ENCODE data around the gene PPP2CA. TPM values are rescaled to one million over a fixed set of nuclear protein-coding genes. Genes with fewer than 3 reads are reported as not detected.

PPP2CA gene
- total and polyA plus RNA-seq, 2 of the 4 experiments (the other 2 are of a cell fraction) = 70.6 to 73.6 TPM

DNA sequence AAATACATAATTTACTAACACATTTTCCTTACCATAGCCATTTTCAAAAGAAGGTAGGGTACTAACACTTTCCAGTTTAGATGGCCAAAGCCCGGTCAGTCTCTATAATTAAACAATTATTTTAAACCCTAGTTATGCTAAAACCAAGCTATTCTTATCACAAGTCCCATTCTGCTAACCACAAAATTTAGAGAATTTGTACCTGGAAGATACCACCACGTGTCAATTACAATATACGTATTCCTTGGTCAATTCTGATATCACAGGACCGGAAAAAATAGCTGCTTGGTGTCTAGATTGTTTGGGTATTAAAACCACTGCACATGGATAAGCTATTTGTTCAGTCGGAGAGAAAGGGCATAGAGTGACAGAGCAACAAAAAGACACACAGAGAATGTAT lies 30.2 kb downstream of the PPP2CA start:
- in situ Hi-C loops (cut with MboI; ENCODE audit: low sequenced_read_pairs) = no loop called here
- DNase-seq (no peak), ATAC-seq (ENCODE audit: low read depth) (no peak)
- no peak overlapping the region for H3K4ac ChIP-seq (ENCODE audit: low read depth, low read length)
- no peak overlapping the region for H2BK5ac ChIP-seq (ENCODE audit: low read depth, low read length, poor library complexity, severe bottlenecking)
- H2BK20ac ChIP-seq (ENCODE audit: low read depth, low read length) = no peak overlapping the region
- no peak for TF ChIP-seq MAZ (IDR thresholded peaks at IDR 0.05; ENCODE audit: borderline replicate concordance, low read depth, low read length)
- TF ChIP-seq, protein P1, sequence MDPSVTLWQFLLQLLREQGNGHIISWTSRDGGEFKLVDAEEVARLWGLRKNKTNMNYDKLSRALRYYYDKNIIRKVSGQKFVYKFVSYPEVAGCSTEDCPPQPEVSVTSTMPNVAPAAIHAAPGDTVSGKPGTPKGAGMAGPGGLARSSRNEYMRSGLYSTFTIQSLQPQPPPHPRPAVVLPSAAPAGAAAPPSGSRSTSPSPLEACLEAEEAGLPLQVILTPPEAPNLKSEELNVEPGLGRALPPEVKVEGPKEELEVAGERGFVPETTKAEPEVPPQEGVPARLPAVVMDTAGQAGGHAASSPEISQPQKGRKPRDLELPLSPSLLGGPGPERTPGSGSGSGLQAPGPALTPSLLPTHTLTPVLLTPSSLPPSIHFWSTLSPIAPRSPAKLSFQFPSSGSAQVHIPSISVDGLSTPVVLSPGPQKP (IDR thresholded peaks at IDR 0.05; ENCODE audit: borderline replicate concordance, low read depth, low read length) = no peak
- TF ChIP-seq FOS (IDR thresholded peaks at IDR 0.05; ENCODE audit: low read depth, low read length) = no peak
- no peak for TF ChIP-seq CEBPB (IDR thresholded peaks at IDR 0.05; ENCODE audit: low read depth, low read length)
- TF ChIP-seq, protein P2, sequence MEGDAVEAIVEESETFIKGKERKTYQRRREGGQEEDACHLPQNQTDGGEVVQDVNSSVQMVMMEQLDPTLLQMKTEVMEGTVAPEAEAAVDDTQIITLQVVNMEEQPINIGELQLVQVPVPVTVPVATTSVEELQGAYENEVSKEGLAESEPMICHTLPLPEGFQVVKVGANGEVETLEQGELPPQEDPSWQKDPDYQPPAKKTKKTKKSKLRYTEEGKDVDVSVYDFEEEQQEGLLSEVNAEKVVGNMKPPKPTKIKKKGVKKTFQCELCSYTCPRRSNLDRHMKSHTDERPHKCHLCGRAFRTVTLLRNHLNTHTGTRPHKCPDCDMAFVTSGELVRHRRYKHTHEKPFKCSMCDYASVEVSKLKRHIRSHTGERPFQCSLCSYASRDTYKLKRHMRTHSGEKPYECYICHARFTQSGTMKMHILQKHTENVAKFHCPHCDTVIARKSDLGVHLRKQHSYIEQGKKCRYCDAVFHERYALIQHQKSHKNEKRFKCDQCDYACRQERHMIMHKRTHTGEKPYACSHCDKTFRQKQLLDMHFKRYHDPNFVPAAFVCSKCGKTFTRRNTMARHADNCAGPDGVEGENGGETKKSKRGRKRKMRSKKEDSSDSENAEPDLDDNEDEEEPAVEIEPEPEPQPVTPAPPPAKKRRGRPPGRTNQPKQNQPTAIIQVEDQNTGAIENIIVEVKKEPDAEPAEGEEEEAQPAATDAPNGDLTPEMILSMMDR (conservative IDR thresholded peaks at IDR 0.05; ENCODE audit: low read depth, low read length) = no peak
- no peak for TF ChIP-seq RCOR1 (IDR thresholded peaks at IDR 0.05; ENCODE audit: insufficient replicate concordance, low read length)
- no peak for TF ChIP-seq CHD1 (IDR thresholded peaks at IDR 0.05; ENCODE audit: low read depth, low read length)
- no peak for TF ChIP-seq BHLHE40 (IDR thresholded peaks at IDR 0.05; ENCODE audit: low read depth, low read length)
- H3K79me1 ChIP-seq (ENCODE audit: low read depth in 1 of 2, low read length in 2 of 2) = peaks cover 19 to 51% of the 10 kb centered on the region in 2 experiments; a peak in 3 of 4 replicates
- no peak overlapping the region for H2AK9ac ChIP-seq (replicated peaks; ENCODE audit: low read depth, low read length, poor library complexity)
- H2BK15ac ChIP-seq (ENCODE audit: low read depth, low read length) = no peak overlapping the region
- ChIA-PET CTCF (no interaction called here), POLR2A (ENCODE audit: unreplicated experiment) (no interaction called here)
- no peak overlapping the region for H3K14ac ChIP-seq (replicated peaks; ENCODE audit: low read depth, low read length)
- H3K9me1 ChIP-seq (ENCODE audit: insufficient read depth, low read length) = no peaks in the 10 kb centered on the region
- no peak overlapping the region for H4K8ac ChIP-seq (ENCODE audit: low read depth in 2 of 2, low read length in 2 of 2)
- no peak overlapping the region for H4K5ac ChIP-seq (ENCODE audit: low read depth, low read length)
- no peaks in the 10 kb centered on the region for H3K4me1 ChIP-seq (ENCODE audit: control insufficient read depth, insufficient read depth, low read length)
- no peaks in the 10 kb centered on the region for H3K9me3 ChIP-seq (ENCODE audit: control insufficient read depth, insufficient read depth, low read length)
- H3K27me3 ChIP-seq (ENCODE audit: control insufficient read depth, insufficient read depth, low read length) = no peaks in the 10 kb centered on the region
- no TSS peak for BruUV-seq (replicated peaks)
- no peak overlapping the region for H3K18ac ChIP-seq (ENCODE audit: low read depth, low read length)
- no peak overlapping the region for H4K91ac ChIP-seq (ENCODE audit: insufficient read depth, low read depth, low read length)
- intact Hi-C loops (cut with micrococcal nuclease) = no loop called here
- no peak overlapping the region for H2AK5ac ChIP-seq (ENCODE audit: low read depth, low read length)
- H4K20me1 ChIP-seq (ENCODE audit: insufficient read depth, low read length) = peaks cover 11% of the 10 kb centered on the region; the same call in 1 of the 2 replicates
- no peak overlapping the region for H3K4me3 ChIP-seq (ENCODE audit: insufficient read depth, low read depth, low read length)
- WGBS, 2 experiments (ENCODE audit: extremely low coverage in 2 of 2, insufficient read length in 1 of 2) = 0% methylated on average over 1 of the region's 5 CpGs; no CpG with 5 or more reads in 1 of the 2 experiments
- dilution Hi-C loops (cut with HindIII; ENCODE audit: low sequenced_read_pairs, unreplicated experiment) = no loop called here
- no peak overlapping the region for H3K9ac ChIP-seq (ENCODE audit: low read depth, low read length)
- peaks cover 28% of the 10 kb centered on the region for H3K36me3 ChIP-seq (ENCODE audit: control insufficient read depth, insufficient read depth, low read length)
- no peak overlapping the region for H3K23ac ChIP-seq (ENCODE audit: low read depth, low read length)
- H3K56ac ChIP-seq (ENCODE audit: extremely low read depth, insufficient read depth, low read length) = no peak overlapping the region
- H2AFZ ChIP-seq (replicated peaks; ENCODE audit: low read length, poor library complexity) = no peak overlapping the region
- no peak overlapping the region for H3K4me2 ChIP-seq (ENCODE audit: low read depth, low read length)
- no peak overlapping the region for H2BK120ac ChIP-seq (ENCODE audit: low read depth, low read length)
- no peak overlapping the region for H3K27ac ChIP-seq (ENCODE audit: insufficient read depth, low read length)

Measured in IMR-90 (cell line).